UCSD-AML1 (cell line): Measurements from ENCODE around the gene PARN.
"Not testable (repeated sequence)": the region's sequence is repeated elsewhere in the genome, so short reads cannot be mapped to it uniquely, and the experiment has no call there.

Experiments
- DNase-seq: peaks from one replicate; lab custom pipeline; 2025; ENCODE audit not compliant: unreplicated experiment; lab: John Stamatoyannopoulos, UW

The PARN gene

GRCh38 chr16:14445937-14446715, 183.9 kb downstream of the PARN start:
- DNase-seq, result no peak

- DNase-seq, result no peak
These were observed 184.9 kb downstream of the PARN start for GRCh38 chr16:14444979-14445810.

GRCh38 chr16:14441533-14441932, 188.5 kb downstream of the PARN start:
- DNase-seq, result not testable (repeated sequence)

- DNase-seq, result no peak
These were observed 191.8 kb downstream of the PARN start for GRCh38 chr16:14438256-14438655.

GRCh38 chr16:14437426-14437825, 192.6 kb downstream of the PARN start:
- DNase-seq, result no peak

- no peak for DNase-seq
These were observed 193.6 kb downstream of the PARN start for GRCh38 chr16:14436401-14436955.

- no peak for DNase-seq
These were observed 195.2 kb downstream of the PARN start for GRCh38 chr16:14434860-14435259.

- not testable (repeated sequence) for DNase-seq
These were observed 201.0 kb downstream of the PARN start for GRCh38 chr16:14428971-14429637.

- DNase-seq, result no peak
These were observed 202.0 kb downstream of the PARN start for GRCh38 chr16:14428043-14428442.

- DNase-seq, result no peak
These were observed 202.6 kb downstream of the PARN start for GRCh38 chr16:14427371-14427948.

GRCh38 chr16:14424595-14424994, 205.5 kb downstream of the PARN start:
- no peak for DNase-seq

- no peak for DNase-seq
These were observed 206.7 kb downstream of the PARN start for GRCh38 chr16:14423344-14423743.

- DNase-seq, result no peak
These were observed 209.2 kb downstream of the PARN start for GRCh38 chr16:14420721-14421488.

- not testable (repeated sequence) for DNase-seq
These were observed 209.8 kb downstream of the PARN start for GRCh38 chr16:14420243-14420642.

- no peak for DNase-seq
These were observed 210.2 kb downstream of the PARN start for GRCh38 chr16:14419817-14420216.

- no peak for DNase-seq
These were observed 211.2 kb downstream of the PARN start for GRCh38 chr16:14418795-14419225.

GRCh38 chr16:14416184-14416583, 213.9 kb downstream of the PARN start:
- no peak for DNase-seq

GRCh38 chr16:14415291-14415690, 214.8 kb downstream of the PARN start:
- DNase-seq, result peak; percentile 28

GRCh38 chr16:14409563-14409962, 220.5 kb downstream of the PARN start:
- DNase-seq, result no peak

- no peak for DNase-seq
These were observed 222.2 kb downstream of the PARN start for GRCh38 chr16:14407786-14408399.
